Stimulated activated CD4-positive, alpha-beta T cell treated with anti-CD3 and anti-CD28 coated beads, TNF-alpha, amount 100 ng/mL, for 1 hour (primary cell): ENCODE data around the gene ADGRG4.

Experiments used
- DNase-seq, 3 donors: peaks; one replicate each; pipeline ENCODE4 v3.0.0-alpha.2; 2020; ENCODE audit warnings: low read depth in 3 of 3, low spot score in 1 of 3

ADGRG4 gene

DNA sequence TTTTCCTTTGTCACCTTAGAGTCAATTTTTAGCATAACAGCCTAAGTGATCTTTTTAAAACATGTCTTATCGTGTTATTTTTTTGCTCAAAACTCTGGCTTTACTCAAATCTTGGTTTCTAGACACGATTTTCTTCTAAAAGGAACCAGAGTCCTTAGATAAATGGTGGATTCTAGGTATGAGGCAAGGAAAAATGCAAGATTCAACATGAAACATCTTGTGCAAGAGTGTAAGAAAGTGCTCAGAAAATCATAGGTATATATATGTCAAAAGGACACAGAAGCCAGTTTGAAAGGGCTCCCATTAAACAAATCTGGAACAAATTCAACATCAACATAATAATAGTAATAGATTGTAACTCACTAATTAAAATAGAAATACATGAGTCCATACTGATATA lies 8.1 kb upstream of the ADGRG4 start:
- DNase-seq = no peak

DNA sequence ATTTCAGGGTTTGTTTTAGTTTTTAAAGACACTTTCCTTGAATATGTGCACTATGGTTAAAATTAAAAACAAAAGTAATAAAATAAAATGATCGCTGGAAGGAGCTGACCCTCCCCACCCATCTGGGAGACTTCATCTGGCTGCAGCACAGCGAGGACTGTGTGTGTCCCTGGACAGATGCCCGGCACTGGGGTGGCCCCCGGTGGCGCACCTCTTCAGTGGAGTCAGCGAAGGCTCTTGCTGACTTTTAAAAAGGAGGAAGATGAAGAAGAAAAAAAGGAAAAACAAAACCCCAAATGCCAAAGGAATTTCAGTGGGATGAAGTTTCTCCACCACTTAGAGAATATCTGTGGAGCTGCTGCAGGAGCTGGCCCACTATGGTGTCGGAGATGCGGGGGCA lies 5.4 kb upstream of the ADGRG4 start:
- DNase-seq = no peak

DNA sequence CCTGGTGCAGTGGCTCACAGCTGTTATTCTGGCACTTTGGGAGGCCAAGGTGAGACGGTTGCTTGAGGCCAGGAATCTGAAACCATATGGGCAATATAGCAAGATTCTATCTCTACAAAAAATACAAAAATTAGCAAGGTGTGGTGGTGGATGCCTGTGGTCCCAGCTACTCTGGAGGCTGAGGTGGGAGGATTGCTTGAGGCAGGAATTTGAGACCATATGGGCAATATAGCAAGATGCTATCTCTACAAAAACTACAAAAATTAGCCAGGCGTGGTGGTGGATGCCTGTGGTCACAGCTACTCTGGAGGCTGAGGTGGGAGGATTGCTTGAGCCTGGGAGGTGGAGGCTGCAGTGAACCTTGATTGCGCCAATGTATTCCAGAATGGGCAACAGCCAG lies 2.3 kb downstream of the ADGRG4 start:
- DNase-seq = no peak

DNA sequence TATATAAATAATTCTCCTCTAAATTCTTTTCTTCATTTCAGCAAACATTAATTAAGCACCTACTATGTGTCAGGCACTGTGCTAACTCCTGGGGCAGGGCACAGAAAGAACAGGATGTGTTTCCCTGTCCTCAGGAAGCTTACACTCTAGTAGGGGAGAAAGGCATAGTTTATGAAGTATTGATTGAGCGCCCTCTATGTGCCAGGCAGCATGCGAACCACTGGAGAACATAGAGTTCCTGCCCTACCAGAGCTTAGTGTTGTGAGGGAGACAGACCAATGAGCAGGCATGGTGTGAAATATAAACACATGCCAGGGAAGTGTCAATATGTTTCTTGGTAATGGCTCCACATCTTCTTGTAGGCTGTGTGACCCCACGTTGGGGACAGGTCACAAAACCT lies 3.7 kb downstream of the ADGRG4 start:
- no peak for DNase-seq

DNA sequence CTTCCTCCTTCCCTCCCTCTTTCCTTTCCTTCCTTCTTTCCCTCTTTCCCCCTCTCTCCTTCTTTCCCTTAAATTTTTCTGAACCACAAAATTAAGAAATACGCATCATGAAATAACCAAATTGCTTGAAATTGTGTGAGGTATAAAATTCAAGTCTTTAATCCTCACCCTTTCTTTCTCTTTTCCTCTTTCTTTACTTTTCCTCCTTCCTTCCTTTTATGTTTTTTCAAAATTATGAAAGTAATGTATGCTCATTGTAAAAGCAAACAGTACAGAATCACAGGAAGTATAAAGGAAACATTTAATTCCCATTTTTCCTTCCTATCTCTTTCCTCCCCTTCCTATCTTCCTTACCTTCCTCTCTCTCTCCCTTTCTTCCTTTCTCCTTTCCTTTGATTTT lies 5.4 kb downstream of the ADGRG4 start:
- no peak for DNase-seq

DNA sequence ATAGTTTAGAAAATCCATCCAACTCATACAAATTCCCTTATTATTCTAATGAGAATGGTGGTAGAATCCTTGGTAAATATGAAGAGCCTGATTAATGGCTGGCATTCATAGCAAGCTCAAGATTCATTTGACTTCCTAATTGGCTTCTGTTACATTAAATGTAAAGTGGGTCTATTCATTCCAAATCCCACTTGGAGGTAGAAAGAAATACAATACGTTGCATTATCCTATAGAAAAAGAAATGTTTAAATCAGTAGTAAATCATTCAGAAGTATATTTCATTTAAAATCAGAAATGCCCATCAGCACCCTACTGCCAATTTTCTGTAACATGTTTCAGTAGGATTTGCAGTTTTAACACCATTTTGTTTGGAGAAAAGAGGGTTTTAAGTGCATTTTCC lies 6.7 kb downstream of the ADGRG4 start:
- DNase-seq = no peak

DNA sequence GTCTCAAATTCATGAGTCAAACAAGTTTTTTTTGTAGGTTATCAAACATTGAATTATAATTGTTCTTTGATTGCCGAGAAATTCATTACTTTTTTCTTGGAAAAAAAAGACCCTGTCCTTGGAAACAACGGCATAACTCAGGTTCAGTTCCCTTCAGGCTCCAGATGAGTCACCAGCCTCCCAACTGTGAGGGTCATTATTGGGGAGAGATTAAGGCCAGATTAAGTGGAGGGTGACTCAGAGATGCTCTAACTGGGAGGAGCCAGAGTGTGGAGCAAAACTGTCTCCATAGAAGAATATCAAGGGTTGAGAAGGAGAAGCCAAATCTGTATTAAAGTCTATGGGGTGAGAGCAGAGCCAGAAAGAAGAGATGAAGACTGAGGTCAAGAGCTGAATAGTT lies 9.6 kb downstream of the ADGRG4 start:
- DNase-seq = no peak

DNA sequence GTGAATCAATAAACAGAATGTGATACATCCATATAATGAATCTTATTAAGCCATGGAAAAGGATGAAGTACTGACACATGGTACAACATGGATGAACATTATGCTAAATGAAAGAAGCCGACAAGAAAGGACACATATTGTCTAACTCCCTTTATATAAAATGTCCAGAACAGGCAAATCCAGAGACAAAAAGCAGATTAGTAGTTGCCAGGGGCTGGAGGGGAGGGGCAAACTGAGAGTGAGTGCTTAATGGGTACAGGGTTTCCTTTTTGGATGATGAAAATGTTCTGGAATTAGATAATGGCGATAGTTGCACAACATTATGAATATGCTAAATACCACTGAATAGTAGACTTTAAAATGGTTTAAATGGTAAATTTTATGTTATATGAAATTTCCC lies 17.4 kb downstream of the ADGRG4 start:
- DNase-seq = no peak

DNA sequence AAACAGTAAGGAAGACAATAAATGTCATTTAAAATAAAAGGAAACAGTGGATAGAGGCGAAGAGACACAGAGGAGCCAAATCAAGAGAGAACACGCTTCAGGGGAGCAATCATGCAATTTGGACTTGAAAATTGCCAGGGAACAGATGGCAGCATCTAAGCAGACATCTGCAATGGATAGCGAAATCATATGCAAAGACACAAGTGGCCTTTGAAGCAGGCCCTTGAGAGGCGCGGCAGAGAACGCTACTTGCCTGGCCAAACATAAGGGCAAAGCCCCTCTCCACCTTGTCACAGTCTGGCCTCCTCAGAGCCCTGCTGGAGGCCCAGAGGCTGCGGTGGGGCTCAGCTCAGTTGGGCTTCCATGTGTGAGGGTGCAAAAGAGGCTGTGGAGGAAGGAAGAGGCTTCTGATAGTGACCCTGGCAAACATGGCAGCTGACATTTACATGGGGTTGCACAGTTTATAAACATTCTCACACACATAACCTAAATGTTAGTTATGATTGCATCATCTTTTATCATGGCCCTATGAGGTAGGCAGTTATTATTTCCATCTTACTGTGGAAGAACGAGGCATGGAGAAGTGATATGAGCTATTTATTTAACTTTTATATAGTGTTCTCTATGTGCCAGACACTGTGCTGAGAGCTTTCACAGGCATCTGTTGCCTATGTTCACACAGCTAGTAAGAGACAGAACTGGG lies 18.3 kb downstream of the ADGRG4 start:
- DNase-seq = no peak

DNA sequence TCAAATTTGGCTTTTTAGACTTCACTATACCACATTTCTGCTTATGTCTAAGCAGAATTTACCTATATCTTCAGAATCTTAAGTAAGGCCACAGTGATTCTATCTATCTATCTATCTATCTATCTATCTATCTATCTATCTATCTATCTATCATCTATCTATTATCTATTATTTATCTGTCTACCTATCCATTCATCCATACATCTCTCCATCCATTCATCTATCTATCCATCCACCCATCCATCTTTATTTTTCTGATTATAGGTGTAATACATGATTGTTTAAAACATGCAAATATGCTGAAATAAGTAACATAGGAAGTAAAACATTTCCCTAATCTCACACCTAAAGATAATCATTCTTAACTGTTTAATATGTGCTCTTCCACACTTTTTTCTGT lies 18.8 kb downstream of the ADGRG4 start:
- DNase-seq = no peak

DNA sequence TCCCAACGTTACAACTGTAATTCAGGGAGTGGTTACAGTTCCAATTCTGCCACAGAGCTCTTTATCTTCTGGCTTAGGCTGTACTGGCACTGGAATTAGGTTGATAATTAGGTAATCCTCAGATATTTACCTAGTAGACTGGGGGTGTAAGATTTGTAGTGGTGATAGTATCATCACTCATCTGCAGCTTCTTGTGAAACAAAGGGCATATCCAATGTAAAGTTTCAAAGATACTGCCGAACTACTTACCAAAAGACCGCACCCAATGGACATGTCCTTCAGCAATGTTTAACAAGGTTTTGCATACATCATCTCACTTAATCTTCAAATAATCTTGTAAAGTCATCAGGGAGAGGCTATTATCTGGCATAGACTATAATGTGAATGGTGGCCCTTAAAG lies 20.8 kb downstream of the ADGRG4 start:
- DNase-seq = no peak

DNA sequence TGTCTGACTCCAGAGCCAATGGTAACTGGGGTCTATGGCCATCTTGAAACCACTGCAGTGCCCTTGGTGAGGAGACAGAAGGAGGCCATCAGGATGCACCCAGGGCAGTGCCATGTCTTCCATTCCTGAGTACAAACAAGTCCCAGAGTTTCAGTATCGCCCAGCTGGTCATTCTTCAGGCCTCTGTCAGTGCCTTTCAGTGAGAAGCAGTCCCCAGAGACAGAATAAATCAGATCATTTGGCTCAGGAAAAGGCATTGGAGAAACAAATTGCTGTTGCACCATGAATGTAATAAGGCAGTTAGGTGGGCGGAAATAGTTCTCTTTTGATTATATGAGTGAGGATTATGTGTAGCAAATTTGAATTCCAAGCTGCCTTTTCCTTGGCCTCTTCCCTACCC lies 21.3 kb downstream of the ADGRG4 start:
- DNase-seq = no peak

DNA sequence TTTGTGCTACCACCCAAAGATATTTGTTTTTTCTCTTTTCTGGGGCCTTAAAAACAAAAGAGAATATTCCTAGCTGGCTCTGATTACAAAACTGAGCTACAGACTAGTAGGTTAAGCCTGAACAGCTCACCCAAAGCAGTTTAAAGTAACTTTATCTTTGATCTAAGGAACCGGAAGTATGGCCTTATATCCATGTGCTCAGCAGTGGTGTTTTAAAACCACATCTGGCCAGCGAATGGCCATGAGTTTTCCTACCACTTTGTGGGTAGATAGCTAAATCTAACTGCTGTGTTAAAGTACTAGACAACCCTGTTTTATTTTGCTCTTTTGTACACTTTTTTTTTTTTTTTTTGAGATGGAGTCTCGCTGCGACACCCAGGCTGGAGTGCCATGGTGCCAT lies 24.6 kb downstream of the ADGRG4 start:
- DNase-seq = no peak

DNA sequence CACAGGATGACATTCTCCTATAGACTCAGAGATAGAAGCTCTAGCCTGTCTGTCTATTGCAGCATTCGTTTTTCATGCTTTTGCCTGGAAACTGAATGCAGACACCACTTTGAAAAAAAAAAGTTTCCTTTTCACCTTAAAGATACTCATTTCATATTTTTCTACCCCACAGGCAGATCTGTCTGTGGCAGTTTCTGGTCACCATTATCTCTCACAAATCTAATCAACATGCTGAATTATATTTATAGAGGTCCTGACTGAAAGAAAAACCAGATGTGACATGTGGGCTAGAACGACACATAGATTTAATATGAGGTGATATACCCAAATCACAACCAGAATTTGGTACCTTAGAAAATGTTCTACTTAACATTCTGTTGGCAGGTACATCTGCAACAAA lies 28.2 kb downstream of the ADGRG4 start:
- no peak for DNase-seq

DNA sequence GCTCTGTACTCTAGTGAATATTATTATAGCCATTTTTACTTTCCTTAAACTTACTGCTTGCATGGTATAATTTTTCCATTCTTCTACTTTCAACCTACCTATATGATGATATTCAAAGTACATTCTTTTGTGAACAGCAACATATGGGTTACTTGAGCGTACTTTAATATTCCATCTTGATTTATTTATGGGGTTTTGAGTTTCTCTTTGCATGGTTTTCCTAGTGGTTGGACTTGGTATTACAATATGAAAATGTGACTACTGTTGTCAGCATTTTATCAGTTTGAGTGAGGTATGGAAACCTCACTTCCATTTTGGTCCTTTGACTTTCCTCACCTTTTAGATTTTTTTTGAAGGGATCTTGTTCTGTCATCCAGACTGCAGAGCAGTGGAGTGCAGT lies 35.9 kb downstream of the ADGRG4 start:
- DNase-seq = no peak

DNA sequence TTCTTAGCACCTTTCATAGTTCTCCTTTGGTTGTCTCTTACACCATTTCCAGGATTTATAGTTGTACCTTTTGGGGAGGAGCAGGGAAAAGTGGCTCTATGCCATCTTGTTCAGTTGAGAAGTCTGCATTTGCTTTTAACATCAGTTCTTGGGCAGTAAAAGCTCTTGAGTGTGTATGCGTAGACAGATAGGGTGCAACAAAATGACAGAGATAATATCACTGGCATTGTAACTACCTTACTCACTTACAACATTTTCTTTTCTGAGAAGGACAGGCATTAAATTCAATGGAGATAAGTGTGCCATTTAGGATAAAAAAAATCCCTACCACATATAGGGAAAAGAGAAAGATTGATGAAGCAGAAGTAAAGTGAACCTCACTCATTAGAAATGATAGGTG lies 38.9 kb downstream of the ADGRG4 start:
- no peak for DNase-seq

DNA sequence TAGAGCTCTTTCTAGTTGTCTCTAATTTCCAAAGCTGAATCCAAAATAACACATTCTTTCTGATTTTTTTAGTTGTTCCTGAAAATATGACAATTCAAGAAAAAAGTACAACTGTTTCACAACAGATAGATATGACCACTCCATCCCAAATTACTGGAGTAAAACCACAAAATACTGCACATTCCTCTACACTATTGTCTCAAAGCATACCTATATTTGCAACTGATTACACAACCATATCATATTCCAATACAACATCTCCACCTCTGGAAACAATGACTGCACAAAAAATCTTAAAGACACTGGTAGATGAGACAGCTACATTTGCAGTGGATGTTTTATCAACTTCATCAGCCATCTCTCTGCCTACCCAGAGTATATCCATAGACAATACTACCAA lies 43.6 kb downstream of the ADGRG4 start:
- DNase-seq = no peak

DNA sequence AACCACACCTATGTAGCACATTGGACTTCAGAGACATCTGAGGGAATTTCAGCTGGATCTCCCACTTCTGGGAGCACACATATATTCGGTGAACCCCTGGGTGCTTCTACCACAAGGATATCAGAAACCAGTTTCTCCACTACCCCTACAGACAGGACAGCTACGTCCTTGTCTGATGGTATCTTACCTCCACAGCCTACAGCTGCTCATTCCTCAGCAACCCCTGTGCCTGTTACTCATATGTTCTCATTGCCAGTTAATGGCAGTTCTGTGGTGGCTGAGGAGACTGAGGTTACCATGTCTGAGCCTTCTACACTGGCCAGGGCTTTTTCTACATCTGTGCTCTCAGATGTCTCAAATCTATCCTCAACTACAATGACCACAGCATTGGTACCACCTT lies 45.7 kb downstream of the ADGRG4 start:
- no peak for DNase-seq

DNA sequence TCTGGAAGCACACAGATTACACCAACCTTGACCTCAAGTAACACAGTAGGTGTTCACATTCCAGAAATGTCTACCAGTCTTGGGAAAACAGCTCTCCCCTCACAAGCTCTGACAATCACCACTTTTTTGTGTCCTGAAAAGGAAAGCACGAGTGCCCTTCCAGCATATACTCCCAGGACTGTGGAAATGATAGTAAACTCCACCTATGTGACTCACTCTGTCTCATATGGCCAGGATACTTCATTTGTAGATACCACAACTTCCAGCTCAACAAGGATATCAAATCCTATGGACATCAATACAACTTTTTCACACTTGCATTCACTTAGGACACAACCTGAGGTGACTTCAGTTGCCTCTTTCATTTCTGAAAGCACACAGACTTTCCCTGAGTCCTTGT lies 46.9 kb downstream of the ADGRG4 start:
- DNase-seq = no peak

DNA sequence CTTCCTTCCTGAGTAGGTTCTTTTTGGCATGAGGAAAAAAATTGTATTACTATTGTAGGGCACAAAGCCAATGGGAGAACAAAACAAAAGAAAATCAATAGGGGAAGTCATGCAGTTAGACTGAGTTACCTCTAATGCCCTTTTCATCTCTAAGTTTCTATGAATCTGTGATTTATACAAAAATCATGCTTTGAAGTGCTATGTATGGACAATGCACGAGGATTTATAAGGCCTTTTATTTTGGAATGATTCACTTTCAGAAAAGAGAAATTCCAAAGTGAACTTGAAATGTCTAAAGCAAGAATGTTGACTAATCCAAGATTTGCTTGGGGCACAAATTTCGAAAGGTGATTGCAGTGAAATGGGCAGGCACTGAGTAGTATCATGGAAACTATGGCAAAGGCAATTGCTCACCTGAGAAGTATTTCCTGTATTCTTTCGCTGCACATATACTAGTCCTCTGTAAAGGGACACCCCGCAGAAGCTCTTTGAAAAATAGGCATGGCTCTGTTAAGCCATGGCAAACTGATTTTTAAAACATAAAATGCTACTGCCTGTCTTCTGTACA lies 52.8 kb downstream of the ADGRG4 start:
- DNase-seq = no peak

DNA sequence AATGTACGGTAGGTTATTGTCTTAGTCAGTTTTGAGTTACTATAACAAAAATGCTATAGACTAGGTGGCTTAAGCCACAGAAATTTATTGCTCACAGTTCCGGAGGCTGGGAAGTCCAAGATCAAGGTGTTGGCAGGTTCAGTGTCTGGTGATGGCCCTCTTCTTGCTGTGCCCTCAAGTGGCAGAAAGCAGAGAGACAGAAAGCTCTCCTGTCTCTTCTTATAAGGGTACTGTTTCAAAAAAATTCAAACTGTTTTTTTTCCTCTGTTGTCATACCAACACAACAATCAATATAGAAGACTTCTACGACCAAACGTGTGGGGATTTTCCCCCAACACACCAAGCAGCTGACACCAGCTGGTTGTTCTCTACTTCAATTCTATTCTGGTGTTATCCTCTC lies 53.4 kb downstream of the ADGRG4 start:
- DNase-seq = no peak

DNA sequence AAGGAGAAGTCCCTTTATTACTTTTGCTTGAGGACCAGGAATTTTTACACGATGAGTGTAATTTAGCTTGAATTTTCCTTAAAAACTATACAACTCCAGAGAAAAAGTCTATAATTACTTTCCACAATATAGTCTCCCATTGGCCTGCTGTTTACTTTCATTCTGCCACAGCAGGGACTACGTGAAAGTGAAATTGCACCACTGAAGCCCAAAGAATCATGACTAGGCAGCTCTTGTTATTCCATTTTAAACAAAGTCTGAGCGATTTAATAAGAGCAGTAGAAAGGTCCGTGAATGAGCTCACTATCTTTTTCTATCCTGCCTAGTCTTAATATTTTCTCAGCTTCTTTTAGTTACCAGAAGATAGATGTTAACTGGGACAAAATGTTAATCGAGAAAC lies 68.6 kb downstream of the ADGRG4 start:
- DNase-seq = no peak

DNA sequence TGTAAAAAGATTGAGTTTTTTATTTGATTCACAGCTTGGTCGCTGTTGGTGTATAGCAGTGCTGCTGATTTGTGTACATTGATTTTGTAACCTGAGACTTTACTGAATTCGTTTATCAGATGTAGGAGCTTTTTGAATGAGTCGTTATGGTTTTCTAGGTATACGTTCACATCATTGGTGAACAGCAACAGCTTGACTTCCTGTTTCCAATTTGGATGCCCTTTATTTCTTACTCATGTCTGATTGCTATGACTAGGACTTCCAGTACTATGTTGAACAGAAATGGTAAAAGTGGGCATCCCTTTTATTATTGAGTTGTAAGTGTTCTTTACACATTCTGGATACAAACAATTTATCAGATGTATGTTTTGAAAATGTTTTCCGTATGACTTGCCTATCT lies 76.0 kb downstream of the ADGRG4 start:
- no peak for DNase-seq
